ENCODE results near the gene USF2.

- no peak for TF ChIP-seq CTCF (IDR thresholded peaks at IDR 0.05; ENCODE audit: low read depth, low read length)
- TF ChIP-seq EZH2phosphoT487 (IDR thresholded peaks at IDR 0.05; ENCODE audit: low read depth), result no peak
These were observed 60.6 kb downstream of the USF2 start for GRCh38 chr19:35329323-35329722.
